HG03442 (cell line): ENCODE results near the gene HMGN1.
"Not testable (repeated sequence)": the region's sequence is repeated elsewhere in the genome, so short reads cannot be mapped to it uniquely, and the experiment has no call there.

Experiments
- ATAC-seq: cut with Tn5 transposase; IDR thresholded peaks from one replicate; pipeline ENCODE4 v1.9.1; 2021; ENCODE audit warnings: mild to moderate bottlenecking, moderate library complexity; ENCODE audit not compliant: unreplicated experiment

The HMGN1 gene, protein sequence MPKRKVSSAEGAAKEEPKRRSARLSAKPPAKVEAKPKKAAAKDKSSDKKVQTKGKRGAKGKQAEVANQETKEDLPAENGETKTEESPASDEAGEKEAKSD

GRCh38 chr21:39348355-39349210 lies at the start of gene HMGN1:
Gene HMGN1 (minus strand): TSS chr21:39349088. CDS start chr21:39348917, 171 bp downstream.
- ATAC-seq, result peak; percentile 46

- ATAC-seq, result no peak
Measured at GRCh38 chr21:39397646-39398385, 48.9 kb upstream of the HMGN1 start.

DNA sequence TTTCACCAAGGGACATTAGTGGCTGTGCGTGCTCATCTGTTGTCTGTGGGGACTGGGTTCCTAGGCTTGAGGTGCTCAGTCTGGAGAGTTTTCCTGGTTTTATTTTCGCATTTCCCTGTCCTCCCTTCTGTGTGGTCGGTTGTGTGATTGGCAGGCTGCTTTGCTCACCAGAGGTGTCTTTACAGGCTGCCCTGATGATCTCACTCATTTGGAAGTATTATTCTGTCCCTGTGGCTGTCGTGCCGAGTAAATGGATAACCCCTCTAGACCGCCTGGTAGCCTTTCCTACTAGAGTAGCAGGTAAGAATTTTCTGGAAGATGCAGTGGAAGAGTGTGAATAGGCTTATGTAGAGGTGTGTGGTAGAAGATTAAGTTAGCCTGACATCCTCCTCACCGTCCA lies 44.1 kb upstream of the HMGN1 start:
- ATAC-seq, result no peak

DNA sequence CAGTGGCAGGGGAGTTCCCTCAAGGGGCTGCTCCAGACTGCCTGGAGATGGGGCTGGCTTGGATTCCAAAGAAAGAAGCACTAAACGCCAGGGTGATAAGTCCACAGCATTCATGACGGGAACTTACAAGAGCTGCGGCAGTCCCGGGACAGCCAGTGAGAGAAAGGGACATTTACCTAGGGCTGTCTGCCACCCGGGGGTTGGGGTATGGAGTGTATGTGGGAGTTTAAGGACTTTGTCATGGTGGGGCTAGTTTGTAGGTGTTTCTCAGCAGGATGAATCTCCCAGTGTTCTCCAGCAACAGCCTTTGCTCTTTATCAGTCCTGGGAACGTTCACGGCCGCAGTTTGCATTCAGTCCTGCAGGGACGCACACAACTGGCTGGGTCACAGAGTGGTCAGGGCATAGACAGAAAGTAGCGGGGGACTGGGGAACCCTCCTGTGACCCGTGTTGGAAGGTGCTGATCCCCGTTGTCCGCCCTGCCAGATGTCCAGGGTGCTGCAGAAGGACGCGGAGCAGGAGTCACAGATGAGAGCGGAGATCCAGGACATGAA lies 41.4 kb upstream of the HMGN1 start:
- no peak for ATAC-seq

GRCh38 chr21:39388811-39389155 lies 39.9 kb upstream of the HMGN1 start:
- ATAC-seq, result no peak

DNA sequence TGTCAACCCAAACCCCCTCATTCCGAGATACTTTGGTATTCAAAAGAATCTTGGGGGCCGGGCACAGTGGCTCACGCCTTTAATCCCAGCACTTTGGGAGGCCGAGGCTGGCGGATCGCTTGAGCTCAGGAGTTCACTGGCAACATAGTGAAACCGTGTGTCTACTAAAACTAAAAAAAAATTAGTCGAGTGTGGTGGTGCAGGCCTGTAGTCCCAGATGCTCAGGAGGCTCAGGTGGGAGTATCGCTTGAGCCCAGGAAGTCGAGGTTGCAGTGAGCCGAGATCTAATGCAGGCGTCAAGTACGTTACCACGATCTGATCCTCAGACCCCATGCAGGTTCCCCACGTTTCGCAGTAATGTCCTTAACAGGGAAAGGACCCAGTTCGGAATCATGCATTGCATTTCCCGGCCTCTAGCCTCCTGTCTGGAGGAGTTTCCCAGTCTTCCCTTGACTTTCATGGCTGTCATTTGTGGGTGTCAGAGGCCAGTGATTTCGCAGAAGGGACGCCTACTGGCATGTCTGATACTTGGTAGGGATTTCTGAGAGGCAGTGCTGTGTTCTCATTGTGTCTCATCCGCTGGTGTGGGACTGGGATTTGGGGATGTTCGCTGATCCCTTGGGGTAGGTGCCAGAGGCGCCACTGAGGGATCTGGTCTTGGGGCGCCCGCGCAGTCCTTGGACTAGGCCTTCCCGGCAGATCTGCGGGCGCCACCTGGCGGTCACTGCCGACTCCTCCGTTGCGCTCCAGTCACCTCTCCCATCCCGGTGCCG lies 39.3 kb upstream of the HMGN1 start:
- peak; percentile 72 for ATAC-seq

- ATAC-seq, result peak; percentile 51
Measured at GRCh38 chr21:39387461-39388037, 38.7 kb upstream of the HMGN1 start.

DNA sequence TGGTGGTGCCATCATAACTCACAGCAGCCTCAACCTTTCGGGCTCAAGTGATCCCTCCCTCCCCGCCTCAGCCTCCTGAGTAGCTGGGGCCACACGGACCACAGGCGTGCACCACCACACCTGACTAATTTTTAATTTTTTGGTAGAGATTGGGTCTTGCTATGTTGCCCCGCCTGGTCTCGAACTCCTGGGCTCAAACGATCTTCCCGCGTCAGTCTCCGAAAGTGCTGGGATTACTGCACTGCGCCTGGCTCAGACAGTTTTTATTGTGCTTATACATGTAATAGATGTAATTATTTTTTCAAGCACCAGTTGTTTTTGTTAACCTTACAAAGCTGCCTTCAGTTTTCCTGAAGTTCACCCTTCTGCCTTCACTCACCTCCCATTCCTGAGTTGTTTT lies 38.0 kb upstream of the HMGN1 start:
- ATAC-seq, result no peak

GRCh38 chr21:39386194-39386593 lies 37.3 kb upstream of the HMGN1 start:
- no peak for ATAC-seq

- ATAC-seq, result no peak
Measured at GRCh38 chr21:39385299-39386145, 36.6 kb upstream of the HMGN1 start.

GRCh38 chr21:39384674-39385298 lies 35.9 kb upstream of the HMGN1 start:
- no peak for ATAC-seq

GRCh38 chr21:39382096-39382495 lies 33.2 kb upstream of the HMGN1 start:
- ATAC-seq, result not testable (repeated sequence)

GRCh38 chr21:39381009-39381408 lies 32.1 kb upstream of the HMGN1 start:
- ATAC-seq, result no peak

- peak; percentile 95 for ATAC-seq
Measured at GRCh38 chr21:39379986-39380891, 31.4 kb upstream of the HMGN1 start.

GRCh38 chr21:39377444-39378050 lies 28.7 kb upstream of the HMGN1 start:
- ATAC-seq, result no peak

- ATAC-seq, result no peak
Measured at GRCh38 chr21:39375446-39375845, 26.6 kb upstream of the HMGN1 start.

GRCh38 chr21:39374046-39374445 lies 25.2 kb upstream of the HMGN1 start:
- ATAC-seq, result no peak

- ATAC-seq, result no peak
Measured at GRCh38 chr21:39373634-39374033, 24.7 kb upstream of the HMGN1 start.
